ENCODE measurements around the gene TOX2. TPM values are rescaled to one million over a fixed set of nuclear protein-coding genes. Genes with fewer than 3 reads are reported as not detected.
A peak's percentile ranks its signal among the peaks of the same experiment; 100 is the strongest.

The TOX2 gene
- total RNA-seq, 5 donors from 2014 or later (not counting 1 experiment from before 2014, with no cell fraction given): 0.38 to 3.0 (median 1.6) TPM

- no peaks in the 10 kb centered on the region for H3K36me3 ChIP-seq (ENCODE audit: control insufficient read depth in 2 of 2, extremely low read depth in 1 of 2, insufficient read depth in 1 of 2, low read length in 1 of 2)
- Mint-ChIP-seq H3K9me3 (no peaks in the 10 kb centered on the region), H3K4me3 (no peak overlapping the region), H3K4me1 (peaks cover 36 to 46% (median 38%) of the 10 kb centered on the region in 3 donors), H3K27ac (peak overlapping the region in 1 of 2 donors; percentile 34), H3K27me3 (peaks cover 3 to 6% of the 10 kb centered on the region in 2 donors), H3K36me3 (no peaks in the 10 kb centered on the region)
- H3K9me3 ChIP-seq: no peaks in the 10 kb centered on the region
- H3K27ac ChIP-seq (ENCODE audit: low read length): no peak overlapping the region
- CTCF ChIA-PET: interaction anchor here in 1 of 2 donors (0.5 kb wide), 1 partner anchor 318 kb away, joined by 6 read pairs; no protein-coding TSS in a partner anchor
- H3K4me3 ChIP-seq (ENCODE audit: control insufficient read depth in 1 of 2, extremely low read depth in 1 of 2, low read length in 1 of 2): no peak overlapping the region
- 75% methylated on average over 2 of the region's 6 CpGs for WGBS (ENCODE audit: insufficient coverage)
- DNase-seq (no peak), ATAC-seq (replicated peaks in 1 of 4) (no peak)
- peaks cover 26 to 42% of the 10 kb centered on the region in 2 experiments for H3K4me1 ChIP-seq (ENCODE audit: control insufficient read depth in 1 of 2, extremely low read depth in 1 of 2, insufficient read depth in 2 of 2, low read length in 2 of 2)
- POLR2A ChIA-PET: no interaction called here
- peaks cover 0 to 41% of the 10 kb centered on the region in 2 experiments for H3K27me3 ChIP-seq (replicated peaks in 1 of 2; ENCODE audit: control insufficient read depth in 2 of 2, extremely low read depth in 1 of 2, insufficient read depth in 2 of 2, low read length in 1 of 2)
These were observed 101.9 kb downstream of the TOX2 start for GRCh38 chr20:44016525-44016924.

- peaks cover 22 to 38% of the 10 kb centered on the region in 2 experiments for H3K4me1 ChIP-seq (ENCODE audit: control insufficient read depth in 1 of 2, extremely low read depth in 1 of 2, insufficient read depth in 2 of 2, low read length in 2 of 2)
- H3K27me3 Mint-ChIP-seq: peaks cover 3 to 6% of the 10 kb centered on the region in 2 donors
- no peak for DNase-seq
- WGBS (ENCODE audit: insufficient coverage): 99% methylated on average over 11 of the region's 11 CpGs
- H3K36me3 Mint-ChIP-seq: no peaks in the 10 kb centered on the region
- ATAC-seq (replicated peaks in 1 of 4): no peak
- no peak overlapping the region for H3K27ac Mint-ChIP-seq
- POLR2A ChIA-PET: no interaction called here
- H3K4me3 Mint-ChIP-seq: no peak overlapping the region
- no peaks in the 10 kb centered on the region for H3K36me3 ChIP-seq (ENCODE audit: control insufficient read depth in 2 of 2, extremely low read depth in 1 of 2, insufficient read depth in 1 of 2, low read length in 1 of 2)
- H3K27ac ChIP-seq (ENCODE audit: low read length): no peak overlapping the region
- peaks cover 31 to 41% (median 35%) of the 10 kb centered on the region in 3 donors for H3K4me1 Mint-ChIP-seq
- no peaks in the 10 kb centered on the region for H3K9me3 ChIP-seq
- no peak overlapping the region for H3K4me3 ChIP-seq (ENCODE audit: control insufficient read depth in 1 of 2, extremely low read depth in 1 of 2, low read length in 1 of 2)
- CTCF ChIA-PET: interaction anchor here in 1 of 2 donors (0.5 kb wide), 1 partner anchor 319 kb away, joined by 6 read pairs; no protein-coding TSS in a partner anchor
- H3K9me3 Mint-ChIP-seq: no peaks in the 10 kb centered on the region
- peaks cover 0 to 47% of the 10 kb centered on the region in 2 experiments for H3K27me3 ChIP-seq (replicated peaks in 1 of 2; ENCODE audit: control insufficient read depth in 2 of 2, extremely low read depth in 1 of 2, insufficient read depth in 2 of 2, low read length in 1 of 2)
These were observed 102.6 kb downstream of the TOX2 start for GRCh38 chr20:44017211-44017610.

GRCh38 chr20:44017905-44018258 lies 103.2 kb downstream of the TOX2 start:
- ATAC-seq (replicated peaks in 1 of 4) (no peak), DNase-seq (no peak)
- no peak overlapping the region for H3K27ac ChIP-seq (ENCODE audit: low read length)
- H3K27me3 Mint-ChIP-seq: peaks cover 3 to 9% of the 10 kb centered on the region in 2 donors
- H3K4me1 Mint-ChIP-seq: peaks cover 34 to 44% (median 40%) of the 10 kb centered on the region in 3 donors
- peaks cover 0 to 50% of the 10 kb centered on the region in 2 experiments for H3K27me3 ChIP-seq (replicated peaks in 1 of 2; ENCODE audit: control insufficient read depth in 2 of 2, extremely low read depth in 1 of 2, insufficient read depth in 2 of 2, low read length in 1 of 2)
- H3K9me3 Mint-ChIP-seq: no peaks in the 10 kb centered on the region
- H3K4me1 ChIP-seq (ENCODE audit: control insufficient read depth in 1 of 2, extremely low read depth in 1 of 2, insufficient read depth in 2 of 2, low read length in 2 of 2): peaks cover 24 to 37% of the 10 kb centered on the region in 2 experiments
- POLR2A ChIA-PET: no interaction called here
- no peaks in the 10 kb centered on the region for H3K36me3 ChIP-seq (ENCODE audit: control insufficient read depth in 2 of 2, extremely low read depth in 1 of 2, insufficient read depth in 1 of 2, low read length in 1 of 2)
- no peaks in the 10 kb centered on the region for H3K36me3 Mint-ChIP-seq
- no peak overlapping the region for H3K4me3 ChIP-seq (ENCODE audit: control insufficient read depth in 1 of 2, extremely low read depth in 1 of 2, low read length in 1 of 2)
- no peak overlapping the region for H3K27ac Mint-ChIP-seq
- no peaks in the 10 kb centered on the region for H3K9me3 ChIP-seq
- CTCF ChIA-PET: no interaction called here
- no peak overlapping the region for H3K4me3 Mint-ChIP-seq
- WGBS (ENCODE audit: insufficient coverage): no CpG with 5 or more reads among the region's 4 CpGs

GRCh38 chr20:44018259-44018941 lies 103.7 kb downstream of the TOX2 start:
- H3K27me3 ChIP-seq (replicated peaks in 1 of 2; ENCODE audit: control insufficient read depth in 2 of 2, extremely low read depth in 1 of 2, insufficient read depth in 2 of 2, low read length in 1 of 2): peaks cover 0 to 52% of the 10 kb centered on the region in 2 experiments
- H3K4me1 Mint-ChIP-seq: peaks cover 36 to 44% (median 44%) of the 10 kb centered on the region in 3 donors
- no peaks in the 10 kb centered on the region for H3K9me3 Mint-ChIP-seq
- H3K36me3 Mint-ChIP-seq: no peaks in the 10 kb centered on the region
- H3K9me3 ChIP-seq: no peaks in the 10 kb centered on the region
- H3K4me3 ChIP-seq (ENCODE audit: control insufficient read depth in 1 of 2, extremely low read depth in 1 of 2, low read length in 1 of 2): no peak overlapping the region
- no peak overlapping the region for H3K27ac Mint-ChIP-seq
- H3K27me3 Mint-ChIP-seq: peaks cover 0 to 9% of the 10 kb centered on the region in 2 donors
- ChIA-PET CTCF (no interaction called here), POLR2A (interaction anchor here in 1 of 2 donors (0.6 kb wide), 1 partner anchor 78 kb away, joined by 4 read pairs; no protein-coding TSS in a partner anchor)
- DNase-seq (no peak), ATAC-seq (replicated peaks in 1 of 4) (no peak)
- WGBS (ENCODE audit: insufficient coverage): 93% methylated on average over 12 of the region's 15 CpGs
- no peaks in the 10 kb centered on the region for H3K36me3 ChIP-seq (ENCODE audit: control insufficient read depth in 2 of 2, extremely low read depth in 1 of 2, insufficient read depth in 1 of 2, low read length in 1 of 2)
- peaks cover 24 to 37% of the 10 kb centered on the region in 2 experiments for H3K4me1 ChIP-seq (ENCODE audit: control insufficient read depth in 1 of 2, extremely low read depth in 1 of 2, insufficient read depth in 2 of 2, low read length in 2 of 2)
- H3K27ac ChIP-seq (ENCODE audit: low read length): no peak overlapping the region
- peak overlapping the region in 1 of 3 donors; percentile 83 for H3K4me3 Mint-ChIP-seq

GRCh38 chr20:44018942-44019637 lies 104.4 kb downstream of the TOX2 start:
- Mint-ChIP-seq H3K36me3 (no peaks in the 10 kb centered on the region), H3K27ac (peak overlapping the region in 1 of 2 donors; percentile 22), H3K4me1 (peaks cover 36 to 48% (median 45%) of the 10 kb centered on the region in 3 donors), H3K27me3 (peaks cover 0 to 16% of the 10 kb centered on the region in 2 donors), H3K9me3 (no peaks in the 10 kb centered on the region), H3K4me3 (peak overlapping the region; percentile 31 to 83 (median 47))
- peaks cover 0 to 52% of the 10 kb centered on the region in 2 experiments for H3K27me3 ChIP-seq (replicated peaks in 1 of 2; ENCODE audit: control insufficient read depth in 2 of 2, extremely low read depth in 1 of 2, insufficient read depth in 2 of 2, low read length in 1 of 2)
- DNase-seq (no peak), ATAC-seq (replicated peaks in 1 of 4) (peak in 1 of 4 experiments; percentile 15)
- ChIA-PET POLR2A (interaction anchor here in 1 of 2 donors (0.6 kb wide), 1 partner anchor 79 kb away, joined by 4 read pairs; no protein-coding TSS in a partner anchor), CTCF (no interaction called here)
- no peaks in the 10 kb centered on the region for H3K9me3 ChIP-seq
- H3K4me1 ChIP-seq (ENCODE audit: control insufficient read depth in 1 of 2, extremely low read depth in 1 of 2, insufficient read depth in 2 of 2, low read length in 2 of 2): peaks cover 24 to 37% of the 10 kb centered on the region in 2 experiments
- H3K27ac ChIP-seq (ENCODE audit: low read length): no peak overlapping the region
- WGBS (ENCODE audit: insufficient coverage): no CpG with 5 or more reads among the region's 2 CpGs
- no peak overlapping the region for H3K4me3 ChIP-seq (ENCODE audit: control insufficient read depth in 1 of 2, extremely low read depth in 1 of 2, low read length in 1 of 2)
- no peaks in the 10 kb centered on the region for H3K36me3 ChIP-seq (ENCODE audit: control insufficient read depth in 2 of 2, extremely low read depth in 1 of 2, insufficient read depth in 1 of 2, low read length in 1 of 2)

GRCh38 chr20:44019638-44020335 lies 105.1 kb downstream of the TOX2 start:
- WGBS (ENCODE audit: insufficient coverage): 10% methylated on average over 7 of the region's 13 CpGs
- Histone ChIP-seq H3K4me1 (ENCODE audit: control insufficient read depth in 1 of 2, extremely low read depth in 1 of 2, insufficient read depth in 2 of 2, low read length in 2 of 2) (peaks cover 24 to 37% of the 10 kb centered on the region in 2 experiments), H3K36me3 (ENCODE audit: control insufficient read depth in 2 of 2, extremely low read depth in 1 of 2, insufficient read depth in 1 of 2, low read length in 1 of 2) (no peaks in the 10 kb centered on the region), H3K9me3 (no peaks in the 10 kb centered on the region), H3K27ac (ENCODE audit: low read length) (no peak overlapping the region), H3K27me3 (replicated peaks in 1 of 2; ENCODE audit: control insufficient read depth in 2 of 2, extremely low read depth in 1 of 2, insufficient read depth in 2 of 2, low read length in 1 of 2) (peaks cover 0 to 52% of the 10 kb centered on the region in 2 experiments), H3K4me3 (ENCODE audit: control insufficient read depth in 1 of 2, extremely low read depth in 1 of 2, low read length in 1 of 2) (peak overlapping the region; percentile 2 to 42)
- peaks cover 36 to 48% (median 46%) of the 10 kb centered on the region in 3 donors for H3K4me1 Mint-ChIP-seq
- no peaks in the 10 kb centered on the region for H3K9me3 Mint-ChIP-seq
- peak overlapping the region; percentile 22 to 48 for H3K27ac Mint-ChIP-seq
- peak overlapping the region in 2 of 3 donors; percentile 47 to 83 for H3K4me3 Mint-ChIP-seq
- ChIA-PET POLR2A (interaction anchor here in 1 of 2 donors (0.5 kb wide), 1 partner anchor 911 kb away, joined by 4 read pairs; no protein-coding TSS in a partner anchor), CTCF (interaction anchor here in 1 of 2 donors (0.7 kb wide), 1 partner anchor 1837 kb away, joined by 3 read pairs; no protein-coding TSS in a partner anchor)
- H3K36me3 Mint-ChIP-seq: no peaks in the 10 kb centered on the region
- DNase-seq (peak in 23 of 35 experiments; percentile 5 to 57 (median 17)), ATAC-seq (replicated peaks in 1 of 4) (peak; percentile 45 to 74 (median 72))
- peaks cover 0 to 18% of the 10 kb centered on the region in 2 donors for H3K27me3 Mint-ChIP-seq
